ENCODE measurements around the gene FAM149A.

DNA sequence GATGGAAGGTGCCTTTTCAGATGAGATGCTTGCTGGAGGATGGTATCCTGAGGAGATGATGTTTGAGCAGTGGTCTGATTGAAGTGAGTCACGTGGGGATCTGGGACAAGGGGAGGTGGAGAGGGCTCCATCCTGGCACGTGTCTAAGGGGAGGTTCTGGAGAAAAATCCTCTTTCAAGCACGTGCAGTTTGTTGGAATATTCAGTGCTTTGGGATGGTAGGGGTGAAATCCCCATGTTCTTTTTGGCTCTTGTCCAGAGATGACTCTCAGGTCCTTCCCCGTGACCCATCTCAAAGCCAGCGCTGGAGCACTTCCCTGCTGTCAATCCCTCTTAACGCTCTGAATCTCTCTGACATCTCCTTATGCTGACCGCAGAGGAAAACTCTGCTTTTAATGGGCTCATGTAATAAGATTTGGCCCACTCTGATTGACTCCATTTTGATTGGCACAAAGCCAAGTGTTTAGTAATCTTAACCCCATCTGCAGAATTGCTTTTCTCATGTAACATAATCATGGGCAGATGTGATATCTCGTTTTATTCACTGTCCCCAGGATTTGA is 112.0 kb downstream of the FAM149A start:
- no peak for TF ChIP-seq POLR2A (IDR thresholded peaks at IDR 0.05; ENCODE audit: low read depth, low read length)
- TF ChIP-seq, protein P1, sequence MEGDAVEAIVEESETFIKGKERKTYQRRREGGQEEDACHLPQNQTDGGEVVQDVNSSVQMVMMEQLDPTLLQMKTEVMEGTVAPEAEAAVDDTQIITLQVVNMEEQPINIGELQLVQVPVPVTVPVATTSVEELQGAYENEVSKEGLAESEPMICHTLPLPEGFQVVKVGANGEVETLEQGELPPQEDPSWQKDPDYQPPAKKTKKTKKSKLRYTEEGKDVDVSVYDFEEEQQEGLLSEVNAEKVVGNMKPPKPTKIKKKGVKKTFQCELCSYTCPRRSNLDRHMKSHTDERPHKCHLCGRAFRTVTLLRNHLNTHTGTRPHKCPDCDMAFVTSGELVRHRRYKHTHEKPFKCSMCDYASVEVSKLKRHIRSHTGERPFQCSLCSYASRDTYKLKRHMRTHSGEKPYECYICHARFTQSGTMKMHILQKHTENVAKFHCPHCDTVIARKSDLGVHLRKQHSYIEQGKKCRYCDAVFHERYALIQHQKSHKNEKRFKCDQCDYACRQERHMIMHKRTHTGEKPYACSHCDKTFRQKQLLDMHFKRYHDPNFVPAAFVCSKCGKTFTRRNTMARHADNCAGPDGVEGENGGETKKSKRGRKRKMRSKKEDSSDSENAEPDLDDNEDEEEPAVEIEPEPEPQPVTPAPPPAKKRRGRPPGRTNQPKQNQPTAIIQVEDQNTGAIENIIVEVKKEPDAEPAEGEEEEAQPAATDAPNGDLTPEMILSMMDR (IDR thresholded peaks at IDR 0.05; ENCODE audit: extremely low read depth in 1 of 2, insufficient read depth in 1 of 2, low read depth in 1 of 2, low read length in 2 of 2): no peak
- TF ChIP-seq EZH2 (IDR thresholded peaks at IDR 0.05; ENCODE audit: borderline replicate concordance, low read depth, low read length, severe bottlenecking): no peak
- TF ChIP-seq FOS (IDR thresholded peaks at IDR 0.05; ENCODE audit: borderline replicate concordance, insufficient read depth, low read length): no peak
- TF ChIP-seq POLR2AphosphoS5 (IDR thresholded peaks at IDR 0.05; ENCODE audit: insufficient read depth, low read depth, low read length): no peak
- TF ChIP-seq JUN (IDR thresholded peaks at IDR 0.05; ENCODE audit: borderline replicate concordance, insufficient read depth, insufficient read length, low read depth): no peak

Data from endothelial cell of umbilical vein (primary cell).